ENCODE data around the gene MX1. TPM values are rescaled to one million over a fixed set of nuclear protein-coding genes. Genes with fewer than 3 reads are reported as not detected.
"Not testable (repeated sequence)": the region's sequence is repeated elsewhere in the genome, so short reads cannot be mapped to it uniquely, and the experiment has no call there.

The MX1 gene
- total RNA-seq, 1 donor from 2014 or later = 2.4 TPM

DNA sequence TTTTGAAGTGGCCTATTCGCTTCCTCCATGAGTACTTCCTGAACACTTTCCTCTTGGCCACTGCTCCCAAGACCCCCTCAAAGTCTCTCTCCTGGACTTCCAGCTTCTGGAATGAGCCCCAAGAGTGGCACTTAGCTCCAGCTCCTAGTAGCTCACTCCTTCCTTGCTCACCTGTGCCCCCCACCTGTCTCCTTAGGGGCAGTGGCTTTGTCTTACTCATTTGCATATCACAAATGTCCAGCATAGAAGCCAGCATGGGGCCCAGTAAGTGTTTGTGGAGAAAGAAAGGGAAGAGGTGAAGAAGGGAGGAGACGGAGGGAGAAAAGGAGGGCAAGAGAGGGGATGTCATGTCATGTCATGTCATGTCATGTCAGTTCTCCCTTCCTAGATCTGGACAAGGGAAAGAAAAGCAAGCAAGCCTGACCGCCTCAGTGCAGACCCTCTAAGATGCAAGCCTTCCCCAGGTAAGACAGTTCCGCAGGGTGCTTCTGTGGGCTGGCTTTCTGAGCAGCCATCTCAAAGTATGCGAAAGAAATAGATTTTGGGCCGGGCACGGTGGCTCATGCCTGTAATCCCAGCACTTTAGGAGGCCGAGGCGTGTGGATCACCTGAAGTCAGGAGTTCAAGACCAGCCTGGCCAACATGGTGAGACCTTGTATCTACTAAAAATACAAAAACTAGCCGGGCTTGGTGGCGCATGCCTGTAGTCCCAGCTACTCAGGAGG lies 6.9 kb upstream of the MX1 start:
- no peak for FAIRE-seq
- Histone ChIP-seq H3K4me3 (ENCODE audit: low read depth, low read length) (no peak overlapping the region), H3K36me3 (ENCODE audit: control insufficient read depth, insufficient read depth, low read length) (no peaks in the 10 kb centered on the region), H3K27me3 (ENCODE audit: control insufficient read depth, insufficient read depth, low read length) (no peaks in the 10 kb centered on the region)
- DNase-seq (ENCODE audit: low read depth) = no peak
- TF ChIP-seq, protein P1, sequence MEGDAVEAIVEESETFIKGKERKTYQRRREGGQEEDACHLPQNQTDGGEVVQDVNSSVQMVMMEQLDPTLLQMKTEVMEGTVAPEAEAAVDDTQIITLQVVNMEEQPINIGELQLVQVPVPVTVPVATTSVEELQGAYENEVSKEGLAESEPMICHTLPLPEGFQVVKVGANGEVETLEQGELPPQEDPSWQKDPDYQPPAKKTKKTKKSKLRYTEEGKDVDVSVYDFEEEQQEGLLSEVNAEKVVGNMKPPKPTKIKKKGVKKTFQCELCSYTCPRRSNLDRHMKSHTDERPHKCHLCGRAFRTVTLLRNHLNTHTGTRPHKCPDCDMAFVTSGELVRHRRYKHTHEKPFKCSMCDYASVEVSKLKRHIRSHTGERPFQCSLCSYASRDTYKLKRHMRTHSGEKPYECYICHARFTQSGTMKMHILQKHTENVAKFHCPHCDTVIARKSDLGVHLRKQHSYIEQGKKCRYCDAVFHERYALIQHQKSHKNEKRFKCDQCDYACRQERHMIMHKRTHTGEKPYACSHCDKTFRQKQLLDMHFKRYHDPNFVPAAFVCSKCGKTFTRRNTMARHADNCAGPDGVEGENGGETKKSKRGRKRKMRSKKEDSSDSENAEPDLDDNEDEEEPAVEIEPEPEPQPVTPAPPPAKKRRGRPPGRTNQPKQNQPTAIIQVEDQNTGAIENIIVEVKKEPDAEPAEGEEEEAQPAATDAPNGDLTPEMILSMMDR (IDR thresholded peaks at IDR 0.05; ENCODE audit: insufficient read depth, low read length, severe bottlenecking) = no peak

DNA sequence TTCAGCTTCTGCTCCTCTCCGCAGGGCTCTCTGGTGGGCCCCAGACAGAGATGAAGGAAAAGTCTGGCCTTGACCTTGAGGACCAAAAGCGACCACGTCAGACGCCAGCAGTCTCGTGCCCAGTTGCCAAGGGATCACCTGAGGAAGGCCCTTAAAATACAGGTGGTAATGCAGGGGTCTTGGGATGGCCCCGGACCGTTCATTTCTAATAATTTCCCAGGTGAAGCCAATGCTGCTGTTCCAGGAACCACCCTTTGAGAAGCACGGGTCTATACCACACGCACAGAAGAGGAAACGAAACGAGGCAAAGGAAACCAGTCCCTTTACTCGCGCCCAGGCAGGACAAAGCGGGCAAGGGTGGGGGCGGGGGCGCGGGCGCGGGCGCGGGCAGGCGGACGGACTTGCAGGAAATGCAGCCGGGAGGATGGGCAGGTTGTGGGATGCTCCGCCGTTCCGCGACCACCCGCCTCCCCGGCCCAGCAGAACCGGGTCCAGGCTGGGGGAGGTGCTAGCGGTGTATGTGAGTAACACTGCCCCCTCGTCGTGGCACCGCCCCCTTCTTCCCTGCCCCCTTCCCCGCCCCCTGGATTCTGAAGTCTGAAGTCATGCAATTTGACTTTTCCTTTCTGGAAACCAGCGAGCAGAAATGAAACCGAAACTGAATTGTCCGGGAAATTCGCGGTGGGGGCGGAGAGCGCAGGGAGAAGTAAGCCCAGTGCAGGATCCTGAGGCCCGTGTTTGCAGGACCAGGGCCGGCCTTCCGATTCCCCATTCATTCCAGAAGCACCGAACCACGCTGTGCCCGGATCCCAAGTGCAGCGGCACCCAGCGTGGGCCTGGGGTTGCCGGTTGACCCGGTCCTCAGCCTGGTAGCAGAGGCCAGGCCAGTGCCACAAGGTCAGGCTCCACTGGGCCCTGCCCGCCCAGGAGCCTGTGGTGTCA lies 5.8 kb upstream of the MX1 start:
- Histone ChIP-seq H3K4me3 (ENCODE audit: low read depth, low read length) (peak overlapping the region; percentile 64), H3K36me3 (ENCODE audit: control insufficient read depth, insufficient read depth, low read length) (no peaks in the 10 kb centered on the region), H3K27me3 (ENCODE audit: control insufficient read depth, insufficient read depth, low read length) (no peaks in the 10 kb centered on the region)
- no peak for FAIRE-seq
- TF ChIP-seq, protein P1 (IDR thresholded peaks at IDR 0.05; ENCODE audit: insufficient read depth, low read length, severe bottlenecking) = no peak
- peak; percentile 74 for DNase-seq (ENCODE audit: low read depth)

DNA sequence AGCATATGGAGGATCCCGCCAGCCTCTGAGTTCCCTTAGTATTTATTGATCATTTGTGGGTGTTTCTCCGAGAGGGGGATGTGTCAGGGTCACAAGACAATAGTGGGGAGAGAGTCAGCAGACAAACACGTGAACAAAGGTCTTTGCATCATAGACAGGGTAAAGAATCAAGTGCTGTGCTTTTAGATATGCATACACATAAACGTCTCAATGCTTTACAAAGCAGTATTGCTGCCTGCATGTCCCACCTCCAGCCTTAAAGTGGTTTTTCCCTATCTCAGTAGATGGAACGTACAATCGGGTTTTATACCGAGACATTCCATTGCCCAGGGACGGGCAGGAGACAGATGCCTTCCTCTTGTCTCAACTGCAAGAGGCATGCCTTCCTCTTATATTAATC lies 5.0 kb upstream of the MX1 start:
- DNase-seq (ENCODE audit: low read depth); FAIRE-seq; H3K27me3 ChIP-seq (ENCODE audit: control insufficient read depth, insufficient read depth, low read length); H3K36me3 ChIP-seq (ENCODE audit: control insufficient read depth, insufficient read depth, low read length); H3K4me3 ChIP-seq (ENCODE audit: low read depth, low read length): not testable (repeated sequence)

DNA sequence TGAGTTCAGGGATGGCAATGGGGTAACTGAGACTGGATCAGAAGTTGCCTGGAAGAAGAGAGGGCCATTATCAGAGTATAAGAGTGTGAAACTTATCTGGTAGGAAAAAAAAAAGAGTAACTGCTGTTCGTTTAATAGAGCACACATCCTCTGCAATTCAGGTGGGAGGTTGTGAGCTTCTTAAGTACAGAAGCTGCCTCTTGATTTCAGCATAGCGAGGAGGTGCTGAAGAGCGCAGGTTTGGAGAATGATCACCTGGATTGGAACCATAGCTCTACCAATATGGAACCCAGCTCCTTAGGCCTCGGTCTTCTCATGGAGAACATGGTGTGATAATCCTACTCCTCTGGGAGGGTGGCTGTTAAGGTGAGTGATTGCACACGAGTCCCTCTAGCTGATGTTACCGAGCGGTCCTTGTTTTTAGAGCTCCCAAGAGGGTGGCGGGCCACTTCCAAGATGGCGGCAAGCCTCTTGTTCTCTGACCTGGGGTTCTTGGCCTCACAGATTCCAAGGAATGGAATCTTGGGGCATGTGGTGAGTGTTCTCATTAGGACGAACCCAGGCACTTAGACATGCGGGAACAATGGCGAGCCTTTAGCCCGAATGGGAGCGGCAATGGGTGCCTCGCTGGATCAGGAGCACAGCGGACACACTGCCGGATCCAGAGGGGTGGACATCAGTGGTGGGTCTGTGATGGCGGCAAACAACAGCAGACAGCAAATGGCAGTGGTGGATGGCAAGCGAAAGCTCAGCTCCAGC lies 3.3 kb upstream of the MX1 start:
- DNase-seq (ENCODE audit: low read depth) = no peak
- TF ChIP-seq, protein P1 (IDR thresholded peaks at IDR 0.05; ENCODE audit: insufficient read depth, low read length, severe bottlenecking) = no peak
- no peak for FAIRE-seq
- Histone ChIP-seq H3K4me3 (ENCODE audit: low read depth, low read length) (no peak overlapping the region), H3K27me3 (ENCODE audit: control insufficient read depth, insufficient read depth, low read length) (peaks cover 7% of the 10 kb centered on the region), H3K36me3 (ENCODE audit: control insufficient read depth, insufficient read depth, low read length) (no peaks in the 10 kb centered on the region)

DNA sequence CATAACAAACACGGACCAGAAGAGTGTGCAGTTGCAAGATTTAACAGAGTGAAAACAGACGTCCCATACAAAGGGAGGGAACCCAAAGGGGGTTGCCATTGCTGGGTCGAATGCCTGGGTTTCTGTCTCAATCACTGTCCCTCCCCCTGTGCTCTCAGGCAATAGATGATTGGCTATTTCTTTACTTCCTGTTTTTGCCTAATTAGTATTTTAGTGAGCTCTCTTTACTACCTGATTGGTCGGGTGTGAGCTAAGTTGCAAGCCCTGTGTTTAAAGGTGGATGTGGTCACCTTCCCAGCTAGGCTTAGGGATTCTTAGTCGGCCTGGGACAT lies 2.8 kb upstream of the MX1 start:
- not testable (repeated sequence) for H3K36me3 ChIP-seq (ENCODE audit: control insufficient read depth, insufficient read depth, low read length); H3K27me3 ChIP-seq (ENCODE audit: control insufficient read depth, insufficient read depth, low read length); DNase-seq (ENCODE audit: low read depth); H3K4me3 ChIP-seq (ENCODE audit: low read depth, low read length); FAIRE-seq

DNA sequence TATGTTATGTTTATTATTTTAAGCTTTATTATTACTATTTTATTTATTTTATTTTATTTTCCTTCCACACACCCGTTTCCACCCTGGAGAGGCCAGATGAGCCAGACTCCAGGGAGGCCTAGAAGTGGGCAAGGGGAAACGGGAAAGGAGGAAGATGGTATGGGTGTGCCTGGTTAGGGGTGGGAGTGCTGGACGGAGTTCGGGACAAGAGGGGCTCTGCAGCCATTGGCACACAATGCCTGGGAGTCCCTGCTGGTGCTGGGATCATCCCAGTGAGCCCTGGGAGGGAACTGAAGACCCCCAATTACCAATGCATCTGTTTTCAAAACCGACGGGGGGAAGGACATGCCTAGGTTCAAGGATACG lies 468 bp upstream of the MX1 start:
- Histone ChIP-seq H3K36me3 (ENCODE audit: control insufficient read depth, insufficient read depth, low read length) (no peaks in the 10 kb centered on the region), H3K4me3 (ENCODE audit: low read depth, low read length) (peak overlapping the region; percentile 53), H3K27me3 (ENCODE audit: control insufficient read depth, insufficient read depth, low read length) (peaks cover 7% of the 10 kb centered on the region)
- TF ChIP-seq, protein P1 (IDR thresholded peaks at IDR 0.05; ENCODE audit: insufficient read depth, low read length, severe bottlenecking) = no peak
- FAIRE-seq (no peak), DNase-seq (ENCODE audit: low read depth) (no peak)

Measured in bronchial epithelial cell (primary cell).